ENCODE data around the gene CCL1. TPM values are rescaled to one million over a fixed set of nuclear protein-coding genes. Genes with fewer than 3 reads are reported as not detected.

CCL1 gene
- total RNA-seq, 1 experiment from 2014 or later, result not detected

GRCh38 chr17:34411646-34412421 is 48.8 kb upstream of the CCL1 start:
- no peak overlapping the region for H3K27ac Mint-ChIP-seq
- 0 out of 2 replicates have a peak, but pooled peaks cover 3% of the 10 kb centered on the region for H3K9me3 Mint-ChIP-seq
- TF ChIP-seq FOXP1 (CRISPR knock-in tag; IDR thresholded peaks at IDR 0.05; ENCODE audit: borderline replicate concordance) (no peak), ESRRA (CRISPR knock-in tag; IDR thresholded peaks at IDR 0.05; ENCODE audit: borderline replicate concordance) (no peak), ATF2 (CRISPR knock-in tag; IDR thresholded peaks at IDR 0.05; ENCODE audit: borderline replicate concordance, low read depth) (no peak), E2F4 (CRISPR knock-in tag; IDR thresholded peaks at IDR 0.05; ENCODE audit: borderline replicate concordance, low read depth) (no peak), FOXP4 (CRISPR knock-in tag; IDR thresholded peaks at IDR 0.05) (no peak)
- H3K4me3 Mint-ChIP-seq, result no peak overlapping the region
- no peaks in the 10 kb centered on the region for H3K36me3 Mint-ChIP-seq
- peaks cover 70% of the 10 kb centered on the region for H3K27me3 Mint-ChIP-seq (ENCODE audit: low read depth)
- H3K4me1 Mint-ChIP-seq, result peaks cover 43% of the 10 kb centered on the region
- ChIA-PET POLR2A (no interaction called here), CTCF (interaction anchor here (1.2 to 2.3 kb wide), 4 partner anchors 8 to 241 kb away, joined by 3 to 10 read pairs (median 6); no protein-coding TSS in a partner anchor)
- DNase-seq (ENCODE audit: low spot score) (no peak), ATAC-seq (no peak)

- Mint-ChIP-seq H3K36me3 (no peaks in the 10 kb centered on the region), H3K4me1 (peaks cover 35% of the 10 kb centered on the region), H3K27ac (no peak overlapping the region), H3K27me3 (ENCODE audit: low read depth) (peaks cover 73% of the 10 kb centered on the region), H3K9me3 (no peaks in the 10 kb centered on the region), H3K4me3 (no peak overlapping the region)
- ATAC-seq (no peak), DNase-seq (ENCODE audit: low spot score) (no peak)
- ChIA-PET POLR2A (no interaction called here), CTCF (interaction anchor here (1.0 to 2.3 kb wide), 3 partner anchors 11 to 118 kb away, joined by 4 to 9 read pairs (median 5); no protein-coding TSS in a partner anchor)
- TF ChIP-seq FOXP4 (CRISPR knock-in tag; IDR thresholded peaks at IDR 0.05) (no peak), CBFB (CRISPR knock-in tag; IDR thresholded peaks at IDR 0.05; ENCODE audit: low read depth) (no peak), MAX (CRISPR knock-in tag; IDR thresholded peaks at IDR 0.05) (no peak), E2F5 (CRISPR knock-in tag; IDR thresholded peaks at IDR 0.05) (no peak), MXD4 (CRISPR knock-in tag; IDR thresholded peaks at IDR 0.05; ENCODE audit: borderline replicate concordance) (no peak), ATF6 (CRISPR knock-in tag; IDR thresholded peaks at IDR 0.05) (no peak), CREM (CRISPR knock-in tag; IDR thresholded peaks at IDR 0.05) (no peak), TEAD1 (CRISPR knock-in tag; IDR thresholded peaks at IDR 0.05) (no peak), ZNF263 (CRISPR knock-in tag; IDR thresholded peaks at IDR 0.05; ENCODE audit: low read depth) (no peak), ESRRA (CRISPR knock-in tag; IDR thresholded peaks at IDR 0.05; ENCODE audit: borderline replicate concordance) (no peak), SMAD3 (CRISPR knock-in tag; IDR thresholded peaks at IDR 0.05; ENCODE audit: borderline replicate concordance) (no peak), USF1 (CRISPR knock-in tag; IDR thresholded peaks at IDR 0.05) (no peak), ZNF512 (CRISPR knock-in tag; IDR thresholded peaks at IDR 0.05; ENCODE audit: borderline replicate concordance) (no peak), OVOL2 (CRISPR knock-in tag; IDR thresholded peaks at IDR 0.05; ENCODE audit: borderline replicate concordance) (no peak), IRF2 (CRISPR knock-in tag; IDR thresholded peaks at IDR 0.05; ENCODE audit: borderline replicate concordance, low read depth) (no peak), RORB (CRISPR knock-in tag; IDR thresholded peaks at IDR 0.05) (no peak), TEAD4 (CRISPR knock-in tag; IDR thresholded peaks at IDR 0.05) (no peak)
Observed at GRCh38 chr17:34409352-34409751, 46.3 kb upstream of the CCL1 start.

Data from WTC11 (cell line).